HepG2 (cell line): ENCODE results near the gene RRAD. TPM values are rescaled to one million over a fixed set of nuclear protein-coding genes. Genes with fewer than 3 reads are reported as not detected.

Experiments
- FIP1L1 ChIP-seq: fragments of 200-400 bp; formaldehyde crosslinking; IDR thresholded peaks from 2 replicates; pipeline ENCODE4 v1.6.1; 2018; ENCODE audit warnings: low read depth, mild to moderate bottlenecking, low read length, moderate library complexity, borderline replicate concordance; ENCODE audit not compliant: insufficient read depth
- HMG20A ChIP-seq: IDR thresholded peaks from 2 replicates; pipeline ENCODE4 v1.6.1; 2016; ENCODE audit warnings: borderline replicate concordance
- HNF4A ChIP-seq: sonication (generic); formaldehyde crosslinking; IDR thresholded peaks from 2 replicates; pipeline ENCODE4 v1.4.0; 2020; ENCODE audit warnings: missing genetic modification reagents
- KDM3A ChIP-seq: IDR thresholded peaks from 2 replicates; pipeline ENCODE4 v1.6.1; 2018; ENCODE audit warnings: low read depth, missing compliant biosample characterization
- MAFK ChIP-seq, 2 experiments: IDR thresholded peaks in 1 of 2; conservative IDR thresholded peaks in 1 of 2; 2 replicates each; pipeline ENCODE4 v1.6.1; 2011; ENCODE audit warnings: improper control_type of control experiment in 2 of 2, low read length in 2 of 2
- MTERF4 ChIP-seq: sonication (generic); formaldehyde crosslinking; IDR thresholded peaks from 2 replicates; pipeline ENCODE4 v1.8.0; 2023; ENCODE audit warnings: mild to moderate bottlenecking, missing genetic modification reagents
- NFYB ChIP-seq: sonication (generic); formaldehyde crosslinking; IDR thresholded peaks from 2 replicates; pipeline ENCODE4 v1.4.0; 2020; ENCODE audit warnings: missing genetic modification reagents
- NRL ChIP-seq: sonication (generic); formaldehyde crosslinking; IDR thresholded peaks from 2 replicates; pipeline ENCODE4 v1.5.0; 2020; ENCODE audit warnings: missing genetic modification reagents, mild to moderate bottlenecking, moderate library complexity, borderline replicate concordance
- POGK ChIP-seq: sonication (generic); formaldehyde crosslinking; conservative IDR thresholded peaks from 2 replicates; pipeline ENCODE4 v1.8.0; 2022; ENCODE audit warnings: mild to moderate bottlenecking, moderate library complexity, missing genetic modification reagents
- SIX4 ChIP-seq: sonication (generic); formaldehyde crosslinking; IDR thresholded peaks from 2 replicates; pipeline ENCODE4 v1.4.0; 2020; ENCODE audit warnings: missing genetic modification reagents
- SP5 ChIP-seq: IDR thresholded peaks from 2 replicates; pipeline ENCODE4 v1.6.1; 2016; ENCODE audit warnings: low read depth, borderline replicate concordance
- ZBTB37 ChIP-seq: sonication (generic); formaldehyde crosslinking; IDR thresholded peaks from 2 replicates; pipeline ENCODE4 v1.4.0; 2020; ENCODE audit warnings: mild to moderate bottlenecking, missing genetic modification reagents
- ZFP62 ChIP-seq: sonication (generic); formaldehyde crosslinking; IDR thresholded peaks from 2 replicates; pipeline ENCODE4 v1.4.0; 2020; ENCODE audit warnings: missing genetic modification reagents
- ZNF235 ChIP-seq: sonication (generic); formaldehyde crosslinking; IDR thresholded peaks from 2 replicates; pipeline ENCODE4 v1.8.1; 2023; ENCODE audit warnings: mild to moderate bottlenecking, missing genetic modification reagents, borderline replicate concordance
- ZNF326 ChIP-seq: sonication (generic); formaldehyde crosslinking; IDR thresholded peaks from 2 replicates; pipeline ENCODE4 v1.4.0; 2020; ENCODE audit warnings: missing genetic modification reagents, borderline replicate concordance
- ZNF572 ChIP-seq: sonication (generic); formaldehyde crosslinking; IDR thresholded peaks from 2 replicates; pipeline ENCODE4 v1.5.1; 2020; ENCODE audit warnings: mild to moderate bottlenecking, missing genetic modification reagents
- ZSCAN29 ChIP-seq: sonication (generic); formaldehyde crosslinking; conservative IDR thresholded peaks from 2 replicates; pipeline ENCODE4 v1.4.0; 2020; ENCODE audit warnings: mild to moderate bottlenecking, missing genetic modification reagents
- polyA plus RNA-seq, 8 experiments: library from polyadenylated mRNA; depleted of rRNA in 3 of 8; stranded (reverse) in 7 of 8; unstranded in 1 of 8; fragments of >200 nt; fragmentation: Illumina TruSeq in 4 of 8; extraction: Trizol in 4 of 8; gene quantifications; 2 replicates each; pipeline versions ENCODE4 v1.2.1 to v1.2.3, GENCODE V29; 2011 to 2016; ENCODE audit warnings: low read depth in 4 of 8, missing spikeins in 1 of 8, mixed read lengths in 1 of 8; ENCODE audit not compliant: insufficient read depth in 1 of 8
- total RNA-seq, 5 experiments: library from RNA; depleted of rRNA; stranded (reverse); fragments of >200 nt; fragmentation: Illumina TruSeq; extraction: Trizol; gene quantifications; 2 replicates each; pipeline ENCODE4 v1.2.3, GENCODE V29; 2016; ENCODE audit warnings: low read depth in 1 of 5
- TF ChIP-seq, protein P1 (sequence below): IDR thresholded peaks from 2 replicates; pipeline ENCODE4 v1.6.1; 2016; ENCODE audit warnings: missing compliant biosample characterization, missing genetic modification reagents, borderline replicate concordance
- TF ChIP-seq, protein P2 (sequence below): IDR thresholded peaks from 2 replicates; pipeline ENCODE4 v1.6.1; 2016; ENCODE audit warnings: control low read depth
- TF ChIP-seq, protein P3 (sequence below): sonication (generic); formaldehyde crosslinking; IDR thresholded peaks from 2 replicates; pipeline ENCODE4 v1.8.0; 2022; ENCODE audit warnings: mild to moderate bottlenecking, missing genetic modification reagents, borderline replicate concordance

Gene RRAD
- total and polyA plus RNA-seq, 2 of the 13 experiments (the other 11 are each of a cell fraction or from before 2014, with no cell fraction given) = 0.80 to 1.1 TPM

- TF ChIP-seq, protein P1, sequence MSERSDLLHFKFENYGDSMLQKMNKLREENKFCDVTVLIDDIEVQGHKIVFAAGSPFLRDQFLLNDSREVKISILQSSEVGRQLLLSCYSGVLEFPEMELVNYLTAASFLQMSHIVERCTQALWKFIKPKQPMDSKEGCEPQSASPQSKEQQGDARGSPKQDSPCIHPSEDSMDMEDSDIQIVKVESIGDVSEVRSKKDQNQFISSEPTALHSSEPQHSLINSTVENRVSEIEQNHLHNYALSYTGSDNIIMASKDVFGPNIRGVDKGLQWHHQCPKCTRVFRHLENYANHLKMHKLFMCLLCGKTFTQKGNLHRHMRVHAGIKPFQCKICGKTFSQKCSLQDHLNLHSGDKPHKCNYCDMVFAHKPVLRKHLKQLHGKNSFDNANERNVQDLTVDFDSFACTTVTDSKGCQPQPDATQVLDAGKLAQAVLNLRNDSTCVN (CRISPR knock-in tag) = no peak
- TF ChIP-seq POGK (CRISPR knock-in tag) (no peak), HMG20A (no peak), ZFP62 (no peak), NFYB (CRISPR knock-in tag) (no peak), ZBTB37 (CRISPR knock-in tag) (0 out of 2 replicates have a peak, but pooled peaks have one; percentile 13), KDM3A (no peak), FIP1L1 (no peak), HNF4A (no peak), NRL (CRISPR knock-in tag) (no peak), ZNF235 (CRISPR knock-in tag) (0 out of 2 replicates have a peak, but pooled peaks have one; percentile 18), MAFK (conservative IDR thresholded peaks at IDR 0.05 in 1 of 2, IDR thresholded peaks at IDR 0.05 in 1 of 2; ENCODE audit: low read length in 2 of 2) (no peak), SIX4 (CRISPR knock-in tag) (no peak), ZSCAN29 (CRISPR knock-in tag) (no peak), ZNF326 (CRISPR knock-in tag) (no peak), SP5 (no peak), MTERF4 (CRISPR knock-in tag) (no peak), ZNF572 (CRISPR knock-in tag) (0 out of 2 replicates have a peak, but pooled peaks have one; percentile 6)
- TF ChIP-seq, protein P2, sequence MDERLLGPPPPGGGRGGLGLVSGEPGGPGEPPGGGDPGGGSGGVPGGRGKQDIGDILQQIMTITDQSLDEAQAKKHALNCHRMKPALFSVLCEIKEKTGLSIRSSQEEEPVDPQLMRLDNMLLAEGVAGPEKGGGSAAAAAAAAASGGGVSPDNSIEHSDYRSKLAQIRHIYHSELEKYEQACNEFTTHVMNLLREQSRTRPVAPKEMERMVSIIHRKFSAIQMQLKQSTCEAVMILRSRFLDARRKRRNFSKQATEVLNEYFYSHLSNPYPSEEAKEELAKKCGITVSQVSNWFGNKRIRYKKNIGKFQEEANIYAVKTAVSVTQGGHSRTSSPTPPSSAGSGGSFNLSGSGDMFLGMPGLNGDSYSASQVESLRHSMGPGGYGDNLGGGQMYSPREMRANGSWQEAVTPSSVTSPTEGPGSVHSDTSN (CRISPR knock-in tag) = no peak
- TF ChIP-seq, protein P3, sequence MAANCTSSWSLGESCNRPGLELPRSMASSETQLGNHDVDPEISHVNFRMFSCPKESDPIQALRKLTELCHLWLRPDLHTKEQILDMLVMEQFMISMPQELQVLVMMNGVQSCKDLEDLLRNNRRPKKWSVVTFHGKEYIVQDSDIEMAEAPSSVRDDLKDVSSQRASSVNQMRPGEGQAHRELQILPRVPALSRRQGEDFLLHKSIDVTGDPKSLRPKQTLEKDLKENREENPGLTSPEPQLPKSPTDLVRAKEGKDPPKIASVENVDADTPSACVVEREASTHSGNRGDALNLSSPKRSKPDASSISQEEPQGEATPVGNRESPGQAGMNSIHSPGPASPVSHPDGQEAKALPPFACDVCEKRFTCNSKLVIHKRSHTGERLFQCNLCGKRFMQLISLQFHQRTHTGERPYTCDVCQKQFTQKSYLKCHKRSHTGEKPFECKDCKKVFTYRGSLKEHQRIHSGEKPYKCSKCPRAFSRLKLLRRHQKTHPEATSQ (CRISPR knock-in tag) = no peak
Observed at GRCh38 chr16:66918355-66918754, 7.0 kb downstream of the RRAD start (continued).
